Liver (tissue), 3 donors: ENCODE data around the gene CNTN5.
A peak's percentile ranks its signal among the peaks of the same experiment; 100 is the strongest.

ENCODE experiments used
- RAD21 ChIP-seq, 2 donors: IDR thresholded peaks; 2 replicates each; pipeline ENCODE4 v1.6.1; 2016; ENCODE audit warnings: antibody characterized with exemption in 2 of 2, mild to moderate bottlenecking in 2 of 2
- RXRA ChIP-seq, 2 donors: IDR thresholded peaks; 2 replicates each; pipeline ENCODE4 v1.6.1; 2017 to 2018; ENCODE audit warnings: antibody characterized with exemption in 2 of 2, mild to moderate bottlenecking in 1 of 2
- YY1 ChIP-seq: IDR thresholded peaks from 2 replicates; pipeline ENCODE4 v1.6.1; 2016; ENCODE audit warnings: antibody characterized with exemption, mild to moderate bottlenecking
- TF ChIP-seq, protein P1 (sequence below): fragments of 150-350 bp; IDR thresholded peaks from 2 replicates; pipeline ENCODE4 v1.5.1; 2017; ENCODE audit warnings: improper control_type of control experiment, low read depth, low read length; ENCODE audit not compliant: missing input control
- TF ChIP-seq, protein P2 (sequence below): IDR thresholded peaks from 2 replicates; pipeline ENCODE4 v1.6.1; 2016; ENCODE audit warnings: antibody characterized with exemption, mild to moderate bottlenecking
- donor health status: healthy.
- donor health status: healthy.

DNA sequence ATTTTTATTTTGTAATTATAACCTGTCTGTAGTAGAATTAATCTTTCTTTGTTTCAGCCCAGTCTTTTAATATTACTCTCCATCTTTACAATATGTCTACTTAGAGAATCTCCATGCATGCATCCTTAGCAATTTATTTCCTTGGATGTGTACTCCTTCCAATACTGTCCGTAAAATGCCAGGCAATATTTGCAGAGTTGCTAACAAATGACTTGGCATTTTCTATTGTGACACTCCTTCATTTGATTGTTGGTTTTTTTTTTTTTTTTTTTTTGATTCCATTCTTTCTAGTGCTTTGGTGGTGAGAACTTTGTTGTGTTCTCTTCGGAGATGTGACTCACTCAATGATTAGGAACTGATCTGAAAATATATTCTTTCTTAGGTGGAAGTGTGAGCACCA is 220.3 kb downstream of the CNTN5 start:
- TF ChIP-seq, protein P1, sequence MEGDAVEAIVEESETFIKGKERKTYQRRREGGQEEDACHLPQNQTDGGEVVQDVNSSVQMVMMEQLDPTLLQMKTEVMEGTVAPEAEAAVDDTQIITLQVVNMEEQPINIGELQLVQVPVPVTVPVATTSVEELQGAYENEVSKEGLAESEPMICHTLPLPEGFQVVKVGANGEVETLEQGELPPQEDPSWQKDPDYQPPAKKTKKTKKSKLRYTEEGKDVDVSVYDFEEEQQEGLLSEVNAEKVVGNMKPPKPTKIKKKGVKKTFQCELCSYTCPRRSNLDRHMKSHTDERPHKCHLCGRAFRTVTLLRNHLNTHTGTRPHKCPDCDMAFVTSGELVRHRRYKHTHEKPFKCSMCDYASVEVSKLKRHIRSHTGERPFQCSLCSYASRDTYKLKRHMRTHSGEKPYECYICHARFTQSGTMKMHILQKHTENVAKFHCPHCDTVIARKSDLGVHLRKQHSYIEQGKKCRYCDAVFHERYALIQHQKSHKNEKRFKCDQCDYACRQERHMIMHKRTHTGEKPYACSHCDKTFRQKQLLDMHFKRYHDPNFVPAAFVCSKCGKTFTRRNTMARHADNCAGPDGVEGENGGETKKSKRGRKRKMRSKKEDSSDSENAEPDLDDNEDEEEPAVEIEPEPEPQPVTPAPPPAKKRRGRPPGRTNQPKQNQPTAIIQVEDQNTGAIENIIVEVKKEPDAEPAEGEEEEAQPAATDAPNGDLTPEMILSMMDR: no peak
- TF ChIP-seq, protein P2, sequence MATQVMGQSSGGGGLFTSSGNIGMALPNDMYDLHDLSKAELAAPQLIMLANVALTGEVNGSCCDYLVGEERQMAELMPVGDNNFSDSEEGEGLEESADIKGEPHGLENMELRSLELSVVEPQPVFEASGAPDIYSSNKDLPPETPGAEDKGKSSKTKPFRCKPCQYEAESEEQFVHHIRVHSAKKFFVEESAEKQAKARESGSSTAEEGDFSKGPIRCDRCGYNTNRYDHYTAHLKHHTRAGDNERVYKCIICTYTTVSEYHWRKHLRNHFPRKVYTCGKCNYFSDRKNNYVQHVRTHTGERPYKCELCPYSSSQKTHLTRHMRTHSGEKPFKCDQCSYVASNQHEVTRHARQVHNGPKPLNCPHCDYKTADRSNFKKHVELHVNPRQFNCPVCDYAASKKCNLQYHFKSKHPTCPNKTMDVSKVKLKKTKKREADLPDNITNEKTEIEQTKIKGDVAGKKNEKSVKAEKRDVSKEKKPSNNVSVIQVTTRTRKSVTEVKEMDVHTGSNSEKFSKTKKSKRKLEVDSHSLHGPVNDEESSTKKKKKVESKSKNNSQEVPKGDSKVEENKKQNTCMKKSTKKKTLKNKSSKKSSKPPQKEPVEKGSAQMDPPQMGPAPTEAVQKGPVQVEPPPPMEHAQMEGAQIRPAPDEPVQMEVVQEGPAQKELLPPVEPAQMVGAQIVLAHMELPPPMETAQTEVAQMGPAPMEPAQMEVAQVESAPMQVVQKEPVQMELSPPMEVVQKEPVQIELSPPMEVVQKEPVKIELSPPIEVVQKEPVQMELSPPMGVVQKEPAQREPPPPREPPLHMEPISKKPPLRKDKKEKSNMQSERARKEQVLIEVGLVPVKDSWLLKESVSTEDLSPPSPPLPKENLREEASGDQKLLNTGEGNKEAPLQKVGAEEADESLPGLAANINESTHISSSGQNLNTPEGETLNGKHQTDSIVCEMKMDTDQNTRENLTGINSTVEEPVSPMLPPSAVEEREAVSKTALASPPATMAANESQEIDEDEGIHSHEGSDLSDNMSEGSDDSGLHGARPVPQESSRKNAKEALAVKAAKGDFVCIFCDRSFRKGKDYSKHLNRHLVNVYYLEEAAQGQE: no peak
- TF ChIP-seq RAD21 (IDR thresholded peaks at IDR 0.05): no peak
- TF ChIP-seq RXRA (IDR thresholded peaks at IDR 0.05): no peak
- TF ChIP-seq YY1: peak; percentile 5
